GM18502 (cell line): ENCODE data around the gene E4F1.
"Not testable (repeated sequence)": the region's sequence is repeated elsewhere in the genome, so short reads cannot be mapped to it uniquely, and the experiment has no call there.

Experiments
- ATAC-seq: cut with Tn5 transposase; IDR thresholded peaks from one replicate; pipeline ENCODE4 v1.9.1; 2021; ENCODE audit warnings: mild to moderate bottlenecking; ENCODE audit not compliant: unreplicated experiment, poor library complexity

The E4F1 gene

DNA sequence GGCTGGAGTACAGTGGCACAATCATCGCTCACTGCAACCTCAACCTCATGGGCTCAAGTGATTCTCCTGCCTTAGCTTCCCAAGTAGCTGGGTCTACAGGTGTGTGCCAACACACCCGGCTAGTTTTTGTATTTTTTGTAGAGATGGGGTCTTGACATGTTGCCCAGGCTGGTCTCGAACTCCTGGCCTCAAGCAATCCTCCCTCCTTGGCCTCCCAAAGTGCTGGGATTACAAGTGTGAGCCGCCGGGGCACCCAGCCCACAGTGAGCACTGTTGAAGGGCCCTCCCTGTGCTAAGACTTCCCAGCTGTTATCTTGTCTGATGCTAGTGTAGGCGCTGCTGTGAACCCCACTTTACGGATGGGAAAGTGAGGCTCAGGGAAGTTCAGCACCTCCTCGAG lies 35.0 kb upstream of the E4F1 start:
- ATAC-seq: no peak

DNA sequence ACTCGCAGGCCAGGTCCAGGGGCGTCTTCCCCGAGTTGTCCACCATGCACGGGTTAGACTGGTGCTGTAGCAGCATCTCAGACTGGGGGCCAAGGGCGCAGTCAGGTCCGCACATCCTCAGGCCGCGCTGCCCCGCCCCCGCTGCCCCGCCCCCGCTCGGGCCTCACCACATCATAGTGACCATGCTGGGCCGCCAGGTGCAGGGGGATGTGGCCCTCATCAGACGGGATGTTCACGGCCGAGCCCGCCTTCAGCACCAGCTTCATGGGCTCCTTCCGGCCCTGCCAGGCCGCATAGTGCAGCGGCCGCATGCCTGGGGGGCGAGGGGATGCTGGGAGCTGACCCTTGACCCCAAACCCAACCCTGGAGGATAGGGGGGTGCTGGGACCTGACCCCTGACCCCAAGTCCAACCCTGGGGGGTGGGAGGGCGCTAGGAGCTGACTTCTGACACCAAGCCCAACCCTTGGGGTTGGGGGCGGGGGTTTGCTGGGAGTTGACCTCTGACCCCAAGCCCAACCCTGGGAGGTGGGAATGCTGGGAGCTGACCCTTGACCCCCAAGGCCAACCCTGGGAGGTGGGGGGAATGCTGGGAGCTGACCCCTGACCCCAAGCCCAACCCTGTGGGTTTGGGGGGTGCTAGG lies 34.0 kb upstream of the E4F1 start:
- no peak for ATAC-seq

DNA sequence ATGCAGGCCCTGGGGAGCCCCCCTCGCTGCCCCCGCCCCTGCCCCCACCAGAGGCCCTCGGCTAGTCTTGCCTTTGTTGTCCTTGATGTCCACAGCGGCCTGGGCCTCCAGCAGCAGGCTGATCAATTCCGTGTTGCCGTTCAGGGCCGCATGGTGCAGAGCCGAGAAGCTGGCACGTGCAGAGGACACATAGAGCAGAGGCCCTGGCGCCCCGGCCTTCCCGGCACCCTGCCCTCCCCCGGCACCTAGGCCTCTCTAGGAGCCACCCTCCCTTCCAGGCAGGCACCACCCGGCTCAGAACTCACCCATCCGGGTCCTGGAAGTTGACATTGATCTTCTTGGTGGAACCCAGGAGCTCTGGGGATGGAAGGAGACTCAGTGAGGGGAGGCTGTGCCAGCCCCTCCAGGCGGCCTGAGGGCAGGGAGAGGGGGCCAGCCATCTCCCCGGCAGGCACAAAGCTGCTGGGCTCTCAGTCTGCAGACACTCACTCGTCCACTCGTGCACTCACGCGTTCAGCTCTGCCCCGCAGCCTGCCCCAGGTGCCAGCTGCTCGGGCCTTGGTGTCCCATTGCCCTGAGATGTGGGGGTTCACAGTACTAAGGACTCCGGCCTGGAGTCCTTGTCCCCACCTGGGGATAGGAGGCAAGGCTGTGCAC lies 33.3 kb upstream of the E4F1 start:
- no peak for ATAC-seq

DNA sequence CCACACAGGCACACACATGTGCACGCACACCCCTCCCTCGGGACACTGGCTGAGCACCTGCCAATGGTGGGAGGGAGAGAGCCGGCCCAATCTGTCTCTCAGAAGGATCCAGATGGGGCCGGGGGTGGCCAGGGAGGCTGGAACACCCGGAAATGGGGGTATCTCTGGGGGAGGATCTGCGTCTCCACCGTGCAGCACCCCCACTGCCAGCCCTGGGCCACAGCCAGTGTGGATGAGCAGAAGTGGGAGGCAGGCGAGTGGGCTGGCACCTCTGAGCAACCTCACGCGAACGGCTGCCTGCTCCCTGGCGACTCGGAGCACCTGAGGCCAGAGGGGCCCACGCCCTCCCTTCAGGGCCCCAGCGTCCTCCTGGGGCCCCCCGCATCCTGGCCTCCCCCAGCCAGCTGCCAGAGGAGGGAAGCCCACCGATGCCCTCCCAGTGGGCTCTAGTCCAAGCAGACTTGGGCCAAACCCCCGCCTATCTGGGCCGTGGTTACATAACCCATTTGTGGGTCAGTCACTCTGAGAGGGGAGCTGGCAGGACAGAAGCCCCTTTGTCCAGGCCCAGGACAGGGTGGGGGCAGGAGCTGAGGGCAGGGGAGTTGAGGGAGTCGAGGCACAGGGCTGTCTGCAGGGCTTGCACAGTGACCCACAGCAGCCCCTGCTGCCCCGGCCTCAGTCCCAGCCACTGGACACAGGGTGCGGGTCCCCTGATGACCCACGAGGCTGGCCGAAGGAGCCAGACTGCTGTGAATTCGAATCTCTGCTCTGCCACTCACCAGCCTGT lies 32.5 kb upstream of the E4F1 start:
- no peak for ATAC-seq

DNA sequence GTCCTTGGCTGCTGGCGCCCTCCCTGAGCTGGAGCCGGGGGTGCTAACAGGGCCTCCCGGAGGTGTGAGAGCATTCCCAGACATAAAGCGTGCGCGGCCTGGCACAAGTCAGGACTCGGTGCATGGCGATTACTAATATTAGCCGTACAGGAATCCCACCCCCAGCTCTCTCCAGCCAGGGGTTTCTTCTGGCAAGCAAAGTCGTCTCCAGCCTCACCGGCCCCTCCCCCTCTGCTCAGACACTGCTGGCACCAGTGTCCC lies 32.0 kb upstream of the E4F1 start:
- ATAC-seq: no peak

DNA sequence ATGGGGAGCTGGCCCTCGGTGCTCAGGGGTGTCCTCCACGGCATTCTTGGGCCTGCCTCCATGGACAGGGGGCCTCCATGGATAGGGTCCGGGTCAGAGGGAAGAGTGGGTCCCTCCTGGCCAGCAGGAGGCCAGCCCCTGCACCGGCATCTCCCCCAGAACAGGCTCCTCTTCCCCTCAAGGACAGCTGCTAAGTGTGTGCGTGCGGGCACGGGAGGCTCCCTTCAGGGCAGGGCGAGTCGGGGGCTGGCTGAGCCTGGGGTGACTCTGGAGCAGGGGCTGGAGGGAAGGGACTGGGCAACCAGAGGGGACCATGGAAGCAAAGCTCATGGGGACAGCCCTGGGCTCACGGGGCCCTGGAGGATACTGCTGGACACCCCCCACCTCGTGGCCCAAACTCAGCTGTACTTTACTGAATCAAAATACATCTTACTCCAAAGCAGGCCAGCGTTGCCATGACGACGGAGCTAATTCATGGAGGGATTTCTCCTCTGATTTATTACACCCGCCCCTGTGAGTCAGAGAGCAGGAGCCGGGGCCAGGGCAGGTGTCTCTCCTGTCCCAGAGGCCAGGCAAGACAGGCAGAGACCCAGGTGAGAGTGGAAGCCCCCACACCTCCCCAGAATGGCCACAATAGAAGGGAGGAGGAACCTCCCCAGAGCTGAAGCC lies 29.1 kb upstream of the E4F1 start:
- ATAC-seq: no peak

DNA sequence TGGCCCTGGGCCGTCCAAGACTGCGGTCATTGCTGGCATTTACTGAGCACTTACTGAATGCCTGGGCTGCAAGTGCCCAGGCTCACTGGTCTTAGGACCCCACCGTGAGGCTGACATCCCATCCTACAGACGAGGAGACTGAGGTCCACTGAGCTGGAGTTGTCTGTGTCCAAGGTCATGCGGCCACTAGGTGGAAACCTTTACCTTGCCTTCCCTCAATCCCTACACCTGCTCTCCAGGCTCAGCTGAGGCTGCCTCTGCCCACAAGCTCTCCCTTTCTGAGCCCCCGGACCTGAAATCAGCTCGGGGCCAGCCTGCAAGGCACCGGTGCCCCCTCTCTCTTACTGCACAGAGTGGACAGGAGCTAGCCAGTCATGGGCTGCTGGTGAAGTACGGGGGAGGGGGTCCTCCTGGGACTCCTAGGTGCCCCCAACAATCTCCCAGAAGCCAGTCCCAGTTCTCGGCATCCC lies 28.5 kb upstream of the E4F1 start:
- ATAC-seq: no peak

DNA sequence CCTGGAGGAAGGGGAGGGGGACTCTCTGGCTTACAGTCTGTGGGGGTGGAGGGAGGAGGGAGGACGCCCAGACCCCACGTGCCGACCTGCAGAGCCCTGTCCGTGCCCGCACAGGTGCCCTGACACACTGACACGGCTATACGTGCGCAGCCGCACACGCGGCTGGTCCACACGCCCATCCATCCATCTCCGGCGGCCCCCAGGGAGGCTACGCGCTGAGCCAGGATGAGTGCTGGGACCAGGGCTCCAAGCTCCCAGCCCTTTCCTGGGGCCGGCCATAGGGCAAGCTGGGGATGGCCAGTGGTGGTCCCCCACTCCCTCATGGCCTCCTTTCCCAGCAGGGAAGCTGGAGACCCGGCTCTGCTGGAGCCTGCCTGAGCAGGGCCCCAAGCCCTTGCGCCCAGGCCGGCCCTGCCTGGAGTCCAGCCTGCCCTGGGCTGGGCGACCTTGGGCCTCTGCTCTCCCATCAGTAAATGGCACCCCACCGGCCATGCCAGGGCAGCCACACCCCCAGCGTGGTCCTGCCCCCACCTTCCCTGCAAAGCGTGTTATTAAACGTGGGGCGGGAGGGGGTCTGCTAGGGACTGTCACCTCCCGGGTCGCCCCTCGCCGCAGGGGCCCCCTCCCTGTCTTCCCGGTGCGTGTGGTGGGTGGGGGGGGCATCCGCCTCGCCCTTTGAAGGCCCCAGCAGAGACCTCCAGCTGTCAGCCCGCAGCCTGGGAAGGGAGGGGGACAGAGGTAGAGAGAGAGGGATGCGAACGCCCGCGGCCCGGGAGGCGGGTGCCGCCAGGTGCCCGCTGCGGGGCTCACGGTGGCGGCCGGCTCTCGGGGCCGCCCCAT lies 27.8 kb upstream of the E4F1 start:
- no peak for ATAC-seq

DNA sequence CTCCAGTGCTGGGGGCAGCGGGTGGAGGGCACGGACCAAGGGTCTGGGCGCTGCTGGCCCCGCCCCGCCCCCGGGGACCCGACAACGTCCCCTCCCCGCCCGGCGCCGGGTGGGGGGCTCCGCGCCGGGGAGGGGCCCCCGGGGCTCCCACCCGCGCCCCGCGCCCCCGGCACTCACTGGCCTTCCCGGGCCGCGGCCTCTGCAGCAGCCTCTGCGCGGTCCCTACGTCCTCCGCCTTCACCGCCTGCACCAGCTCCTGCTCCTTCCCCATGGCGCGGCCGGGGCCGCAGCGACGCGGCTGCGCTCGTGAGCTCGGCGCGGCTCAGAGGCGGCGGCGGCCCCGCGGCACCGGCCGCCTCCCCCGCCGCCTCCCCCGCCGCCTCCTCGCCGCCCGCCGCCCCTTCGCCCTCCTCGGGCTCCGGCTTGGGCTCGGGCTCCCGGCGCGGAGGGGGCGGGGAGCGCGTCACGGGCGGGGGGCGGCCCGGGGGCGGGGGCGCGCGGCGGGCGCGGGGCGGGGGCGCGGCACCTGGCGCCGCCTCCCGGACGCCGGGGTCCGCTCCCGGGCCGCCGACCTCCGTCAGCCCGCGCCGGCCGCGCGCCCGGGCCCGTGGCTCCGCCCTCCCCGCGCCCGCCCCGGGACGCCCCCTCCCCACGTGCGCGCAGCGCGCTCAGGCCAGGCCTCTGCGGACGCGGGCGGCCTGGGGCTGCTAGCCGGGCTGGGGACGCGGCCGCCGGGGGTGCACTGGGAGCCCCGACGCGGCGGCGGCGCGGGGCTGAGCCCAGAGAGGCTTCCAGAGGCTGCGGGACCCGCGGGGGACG lies 27.0 kb upstream of the E4F1 start, which contains the start of gene CASKIN1:
Gene CASKIN1, minus strand, starts transcription at position 444 of the 819 bp plus-strand sequence. Its CDS starts 173 bp downstream, at position 271.
- ATAC-seq: no peak

DNA sequence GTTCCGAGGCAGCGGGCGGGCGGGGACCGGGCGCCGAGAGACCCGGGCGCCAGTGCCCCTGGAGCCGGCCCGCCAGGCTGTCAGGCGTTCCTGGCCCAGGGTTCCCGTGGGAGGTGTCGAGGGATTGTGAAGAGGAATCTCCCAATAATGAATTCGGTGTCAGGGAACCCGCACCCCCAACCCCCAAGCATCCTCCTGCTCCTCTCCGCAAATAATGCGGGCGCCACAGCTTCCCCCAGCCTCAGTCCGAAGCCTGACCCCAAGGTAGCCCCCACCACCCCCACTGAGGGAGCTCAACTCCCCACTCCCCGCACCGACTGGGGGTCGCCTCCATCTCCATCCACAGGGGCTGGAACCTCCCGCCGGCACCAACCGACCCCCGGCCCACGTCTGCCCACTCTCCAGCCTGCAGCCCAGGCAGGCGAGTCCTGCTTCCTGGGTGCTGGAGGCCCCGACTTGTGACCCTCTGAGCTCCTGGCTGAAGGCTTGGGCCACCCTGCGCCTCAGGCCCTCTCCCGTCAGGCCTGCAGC lies 26.3 kb upstream of the E4F1 start:
- no peak for ATAC-seq

DNA sequence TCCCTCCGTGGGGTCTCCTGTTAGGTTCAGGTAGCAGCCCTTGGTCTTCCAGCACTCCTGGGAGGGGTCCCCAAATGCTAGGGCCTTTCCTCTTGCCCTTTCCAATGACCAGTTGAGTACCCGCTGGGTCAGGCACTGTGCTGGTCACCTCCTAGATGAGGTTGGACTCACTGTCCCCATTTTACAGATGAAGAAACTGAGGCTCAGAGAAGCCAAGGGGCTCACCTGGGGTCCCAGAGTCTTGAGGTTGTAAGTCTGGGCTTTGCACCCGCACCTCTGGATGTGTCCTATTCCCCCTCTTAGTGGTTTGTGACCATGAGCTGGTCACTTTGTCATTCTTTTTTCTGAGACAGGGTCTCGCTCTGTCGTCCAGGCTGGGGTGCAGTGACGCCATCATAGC lies 25.6 kb upstream of the E4F1 start:
- no peak for ATAC-seq

DNA sequence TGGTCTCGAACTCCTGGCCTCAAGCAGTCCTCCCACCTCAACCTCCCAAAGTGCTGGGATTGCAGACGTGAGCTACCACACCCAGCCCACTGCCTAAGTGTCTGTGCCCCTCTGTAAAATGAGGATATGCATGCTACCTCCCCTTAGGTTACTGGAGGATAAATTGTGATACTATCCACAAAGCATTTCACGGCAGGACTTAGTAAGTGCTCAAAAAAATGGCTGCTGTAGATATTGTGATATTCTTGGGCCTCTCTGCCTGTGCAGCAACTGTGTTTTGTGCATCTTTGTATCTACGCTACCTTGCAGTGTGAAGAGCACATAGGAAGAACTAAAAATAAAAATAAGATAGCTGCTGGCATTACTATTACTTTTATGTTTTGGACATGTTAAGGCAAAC lies 25.1 kb upstream of the E4F1 start:
- ATAC-seq: no peak

DNA sequence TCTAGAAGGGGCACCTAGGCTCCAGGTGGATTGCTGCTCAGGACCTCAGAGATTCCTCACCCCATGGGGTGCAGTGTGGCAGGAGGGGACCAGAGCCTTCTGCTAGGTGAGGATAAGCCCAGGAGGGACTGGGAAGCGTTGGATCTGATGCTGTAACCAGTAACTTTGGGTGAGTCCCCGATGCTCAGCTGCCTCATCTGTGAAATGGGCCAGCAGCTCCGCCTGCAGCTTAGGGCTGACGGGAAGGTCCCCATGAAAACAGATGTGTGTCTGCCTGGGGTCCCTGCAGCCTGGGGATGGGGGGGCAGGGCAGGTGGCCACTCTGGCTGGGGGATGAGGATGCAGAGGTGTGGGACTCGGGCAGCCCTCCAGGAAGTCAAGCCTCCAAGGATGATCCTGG lies 24.3 kb upstream of the E4F1 start:
- no peak for ATAC-seq

DNA sequence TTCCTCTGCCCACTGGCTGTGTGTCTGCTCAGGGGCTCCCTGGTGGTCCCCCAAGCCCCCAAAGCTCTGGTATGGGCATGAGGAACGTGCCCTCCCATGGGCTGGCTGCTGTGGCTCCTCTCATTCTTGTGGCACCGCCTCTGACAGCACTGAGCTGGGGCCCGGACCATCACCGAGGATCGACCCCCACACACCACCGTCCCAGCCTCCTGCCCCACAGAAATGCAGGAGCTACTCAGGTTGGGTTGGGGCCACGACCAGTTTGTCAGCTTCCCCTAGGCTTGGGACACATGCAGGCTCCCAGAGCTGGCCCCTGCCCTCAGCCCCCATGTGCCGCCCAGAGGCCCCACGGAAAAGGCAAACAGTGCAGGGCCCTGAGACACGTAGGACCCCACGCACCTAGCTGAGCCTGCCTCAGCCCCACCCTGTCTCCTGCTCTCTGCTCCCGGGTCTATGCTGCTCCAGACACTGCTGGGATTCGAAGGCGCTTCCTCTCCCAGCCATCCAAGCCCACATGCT lies 23.7 kb upstream of the E4F1 start:
- no peak for ATAC-seq

DNA sequence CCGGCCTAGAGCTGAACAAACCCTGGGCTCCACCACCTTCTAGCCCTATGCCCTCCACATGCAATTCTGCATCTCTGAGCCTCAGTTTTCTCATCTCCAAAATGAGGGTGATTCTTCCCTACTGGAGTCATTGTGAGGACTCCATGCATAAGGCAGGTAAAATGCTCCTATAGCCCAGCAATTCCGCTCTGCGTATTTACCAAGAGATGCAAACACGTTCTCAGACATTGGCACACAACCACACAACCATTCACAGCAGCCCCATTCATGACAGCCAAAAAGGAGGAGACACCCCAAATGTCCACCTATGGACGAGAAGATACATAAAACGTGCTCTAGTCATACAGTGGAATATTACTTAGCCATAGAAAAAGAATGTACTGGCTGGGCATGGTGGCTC lies 23.1 kb upstream of the E4F1 start:
- ATAC-seq: no peak

DNA sequence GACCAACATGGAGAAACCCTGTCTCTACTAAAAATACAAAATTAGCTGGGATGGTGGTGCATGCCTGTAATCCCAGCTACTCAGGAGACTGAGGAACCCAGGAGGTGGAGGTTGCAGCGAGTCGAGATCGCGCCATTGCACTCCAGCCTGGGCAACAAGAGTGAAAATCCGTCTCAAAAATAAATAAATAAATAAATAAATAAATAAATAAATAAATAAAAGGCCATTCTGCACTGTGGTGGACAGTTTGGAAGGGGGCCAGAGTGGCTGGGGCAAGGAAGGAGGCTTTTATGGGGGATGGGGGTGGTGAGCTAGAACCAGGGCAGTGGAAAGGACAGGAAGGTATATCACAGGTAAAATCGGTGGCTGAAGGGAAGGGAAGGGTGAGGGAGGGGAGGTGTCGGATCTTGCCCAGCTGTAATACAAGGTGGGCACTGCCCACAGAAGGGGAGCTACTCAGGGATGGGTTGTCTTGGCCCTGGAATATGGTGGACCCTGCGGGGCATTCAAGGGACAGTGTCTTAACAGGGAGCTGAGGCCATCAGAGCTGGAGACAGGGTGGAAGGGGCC lies 20.2 kb upstream of the E4F1 start:
- not testable (repeated sequence) for ATAC-seq

DNA sequence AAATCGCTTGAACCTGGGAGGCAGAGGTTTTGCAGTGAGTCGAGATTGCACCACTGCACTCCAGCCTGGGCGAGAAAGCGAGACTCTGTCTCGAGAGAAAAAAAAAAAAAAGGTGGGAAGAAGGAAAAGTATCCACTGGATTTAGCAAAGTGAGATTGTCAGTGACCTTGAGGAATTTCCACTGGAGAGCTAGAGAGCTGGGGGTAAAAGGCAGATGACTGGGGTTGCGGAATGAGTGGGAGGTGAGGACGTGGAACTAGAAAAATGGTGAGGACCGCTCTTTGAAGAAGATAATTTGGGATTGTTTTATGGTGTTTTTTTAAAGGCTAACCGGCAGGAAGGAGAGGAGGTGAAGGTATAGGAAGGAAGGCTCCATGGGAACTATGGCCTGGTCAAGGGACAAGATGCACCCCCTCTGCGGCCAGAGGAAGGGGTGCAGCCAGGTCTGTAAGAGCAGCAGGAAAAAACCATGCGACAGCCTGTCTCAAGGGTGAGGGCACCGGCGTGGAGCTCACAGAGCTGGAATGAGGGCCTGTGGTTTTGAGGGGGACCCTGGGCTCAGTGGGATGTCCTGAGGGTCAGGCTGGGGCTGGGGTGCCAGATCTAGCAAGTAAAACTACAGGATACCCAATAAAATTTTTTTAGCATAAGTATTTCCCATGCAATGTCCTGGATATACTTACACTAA lies 18.8 kb upstream of the E4F1 start:
- ATAC-seq: no peak
